Measurements from ENCODE around the gene COL25A1.
"Not testable (repeated sequence)": the region's sequence is repeated elsewhere in the genome, so short reads cannot be mapped to it uniquely, and the experiment has no call there.

Gene COL25A1

GRCh38 chr4:109026588-109026987 lies 275.9 kb downstream of the COL25A1 start:
- TF ChIP-seq CTCF (conservative IDR thresholded peaks at IDR 0.05; ENCODE audit: low read depth, low read length), result no peak

GRCh38 chr4:109025471-109026076 lies 276.9 kb downstream of the COL25A1 start:
- no peak overlapping the region for H3K4me3 ChIP-seq (ENCODE audit: low read length)
- no peak for DNase-seq (ENCODE audit: low read depth)
- TF ChIP-seq CTCF (conservative IDR thresholded peaks at IDR 0.05; ENCODE audit: low read depth, low read length), result no peak

More at GRCh38 chr4:109026588-109026987, 275.9 kb downstream of the COL25A1 start:
- DNase-seq (ENCODE audit: low read depth), result no peak
- H3K4me3 ChIP-seq (ENCODE audit: low read length), result no peak overlapping the region

- DNase-seq (ENCODE audit: low read depth), result no peak
These were observed 279.5 kb downstream of the COL25A1 start for GRCh38 chr4:109022961-109023360.

GRCh38 chr4:109021630-109022029 lies 280.8 kb downstream of the COL25A1 start:
- H3K4me3 ChIP-seq (ENCODE audit: low read length); DNase-seq (ENCODE audit: low read depth): not testable (repeated sequence)

More at GRCh38 chr4:109022961-109023360, 279.5 kb downstream of the COL25A1 start:
- TF ChIP-seq CTCF (conservative IDR thresholded peaks at IDR 0.05; ENCODE audit: low read depth, low read length), result no peak
- H3K4me3 ChIP-seq (ENCODE audit: low read length), result no peak overlapping the region

GRCh38 chr4:109020861-109021260 lies 281.6 kb downstream of the COL25A1 start:
- no peak overlapping the region for H3K4me3 ChIP-seq (ENCODE audit: low read length)
- no peak for TF ChIP-seq CTCF (conservative IDR thresholded peaks at IDR 0.05; ENCODE audit: low read depth, low read length)
- no peak for DNase-seq (ENCODE audit: low read depth)

GRCh38 chr4:109016200-109016599 lies 286.3 kb downstream of the COL25A1 start:
- no peak for DNase-seq (ENCODE audit: low read depth)
- TF ChIP-seq CTCF (conservative IDR thresholded peaks at IDR 0.05; ENCODE audit: low read depth, low read length), result no peak

GRCh38 chr4:109015413-109015810 lies 287.0 kb downstream of the COL25A1 start:
- TF ChIP-seq CTCF (conservative IDR thresholded peaks at IDR 0.05; ENCODE audit: low read depth, low read length), result no peak
- H3K4me3 ChIP-seq (ENCODE audit: low read length), result no peak overlapping the region
- DNase-seq (ENCODE audit: low read depth), result no peak

More at GRCh38 chr4:109016200-109016599, 286.3 kb downstream of the COL25A1 start:
- H3K4me3 ChIP-seq (ENCODE audit: low read length), result no peak overlapping the region
